K562 (cell line): ENCODE measurements around the gene AP3M1. TPM values are rescaled to one million over a fixed set of nuclear protein-coding genes. Genes with fewer than 3 reads are reported as not detected.

Experiments used
- ARID4B ChIP-seq: sonication (generic); formaldehyde crosslinking; IDR thresholded peaks from 2 replicates; pipeline ENCODE4 v1.8.0; 2022; ENCODE audit warnings: mild to moderate bottlenecking, missing genetic modification reagents
- ATF7 ChIP-seq: fragments of 450-650 bp; IDR thresholded peaks from 2 replicates; pipeline ENCODE4 v1.7.1; 2014; ENCODE audit warnings: mild to moderate bottlenecking, moderate library complexity
- CBX1 ChIP-seq: sonication (generic); IDR thresholded peaks from 2 replicates; pipeline ENCODE4 v1.6.1; 2016; ENCODE audit warnings: antibody characterized with exemption, low read depth, mild to moderate bottlenecking
- CHD4 ChIP-seq: fragments of 200-600 bp; sonication (generic); IDR thresholded peaks from 3 replicates; pipeline ENCODE4 v1.6.1; 2012; ENCODE audit warnings: low read depth, mild to moderate bottlenecking, mixed read lengths, low read length, inconsistent platforms; ENCODE audit not compliant: insufficient read depth, insufficient replicate concordance, poor library complexity, severe bottlenecking
- FOXA1 ChIP-seq: fragments of 450-650 bp; IDR thresholded peaks from 2 replicates; pipeline ENCODE4 v1.6.1; 2016; ENCODE audit warnings: mild to moderate bottlenecking, borderline replicate concordance
- HDAC3 ChIP-seq: fragments of 450-650 bp; IDR thresholded peaks from 2 replicates; pipeline ENCODE4 v1.6.1; 2018; ENCODE audit warnings: borderline replicate concordance, mild to moderate bottlenecking, moderate library complexity; ENCODE audit not compliant: partially characterized antibody
- NR3C1 ChIP-seq: sonication (generic); formaldehyde crosslinking; IDR thresholded peaks from 2 replicates; pipeline ENCODE4 v1.8.1; 2022; ENCODE audit warnings: missing genetic modification reagents
- SMAD3 ChIP-seq: fragments of 450-650 bp; formaldehyde crosslinking; conservative IDR thresholded peaks from 2 replicates; pipeline ENCODE4 v1.4.0; 2020; ENCODE audit warnings: mild to moderate bottlenecking
- SNIP1 ChIP-seq: fragments of 450-650 bp; IDR thresholded peaks from 2 replicates; pipeline ENCODE4 v1.7.1; 2017; ENCODE audit warnings: low read depth, mild to moderate bottlenecking
- SNRNP70 ChIP-seq: fragments of 200-400 bp; formaldehyde crosslinking; optimal IDR thresholded peaks from 2 replicates; pipeline ENCODE3; 2017; ENCODE audit warnings: low read depth, low read length
- TBL1XR1 ChIP-seq, 2 experiments: IDR thresholded peaks; 2 replicates each; pipeline ENCODE4 v1.6.1; 2012; ENCODE audit warnings: improper control_type of control experiment in 2 of 2, low read length in 2 of 2, mild to moderate bottlenecking in 1 of 2
- ZNF165 ChIP-seq: fragments of 250-450 bp; sonication (Bioruptor Pico); IDR thresholded peaks from 2 replicates; pipeline ENCODE4 v1.4.0; 2020; ENCODE audit warnings: borderline replicate concordance
- ZNF197 ChIP-seq: fragments of 200-800 bp; sonication (Bioruptor generic); IDR thresholded peaks from 2 replicates; pipeline ENCODE4 v1.6.1; 2016; ENCODE audit warnings: low read depth, missing genetic modification characterization, missing compliant biosample characterization
- ZNF384 ChIP-seq: IDR thresholded peaks from 2 replicates; pipeline ENCODE4 v1.6.1; 2012; ENCODE audit warnings: low read depth, low read length, improper control_type of control experiment
- ZNF436 ChIP-seq: fragments of 250-450, 450-650 bp; sonication (Bioruptor Pico); formaldehyde crosslinking; IDR thresholded peaks from 2 replicates; pipeline ENCODE4 v1.7.0; 2020; ENCODE audit warnings: mild to moderate bottlenecking
- polyA plus RNA-seq, 8 experiments: library from polyadenylated mRNA; depleted of rRNA in 4 of 8; stranded (reverse) in 5 of 8; unstranded in 3 of 8; fragments of >200 nt; fragmentation: Nextera tagmentation in 2 of 8; fragmentation: Illumina TruSeq in 1 of 8; extraction: Ambion mirVana in 2 of 8; extraction: Trizol in 1 of 8; gene quantifications; 2 replicates each; pipeline versions ENCODE4 v1.2.1 to v1.2.3, GENCODE V29; 2011 to 2014; ENCODE audit warnings: inconsistent platforms in 1 of 8, missing spikeins in 1 of 8
- total RNA-seq, 7 experiments: library from RNA; depleted of rRNA in 6 of 7; stranded (reverse); fragments of >200 nt in 6 of 7; fragmentation: Illumina TruSeq in 2 of 7; extraction: Trizol in 2 of 7; gene quantifications; 2 replicates each; pipeline versions ENCODE4 v1.2.1 to v1.2.3, GENCODE V29; 2011 to 2021; ENCODE audit warnings: low replicate concordance in 1 of 7
- TF ChIP-seq, protein P1 (sequence below): fragments of 450-650 bp; IDR thresholded peaks from one replicate; pipeline ENCODE4 v1.6.1; 2018; ENCODE audit warnings: mild to moderate bottlenecking, moderate library complexity; ENCODE audit not compliant: partially characterized antibody
- TF ChIP-seq, protein P2 (sequence below), 2 experiments: fragments of 200-800 bp in 1 of 2; sonication (Bioruptor generic) in 1 of 2; sonication (generic) in 1 of 2; formaldehyde crosslinking in 1 of 2; IDR thresholded peaks in 1 of 2; conservative IDR thresholded peaks in 1 of 2; 2 replicates each; pipeline versions ENCODE4 v1.5.0 to v1.6.1; 2016 to 2020; ENCODE audit warnings: missing compliant biosample characterization in 1 of 2, missing genetic modification characterization in 1 of 2, missing genetic modification reagents in 1 of 2
- TF ChIP-seq, protein P3 (sequence below): fragments of 450-650 bp; formaldehyde crosslinking; IDR thresholded peaks from 2 replicates; pipeline ENCODE4 v1.4.0; 2020; ENCODE audit warnings: mild to moderate bottlenecking, moderate library complexity

AP3M1 gene
- total and polyA plus RNA-seq, 9 of the 15 experiments (the other 6 are each of a cell fraction or from before 2014, with no cell fraction given): 44.3 to 135 (median 67.6) TPM

- TF ChIP-seq ARID4B (CRISPR knock-in tag): peak; percentile 96
- TF ChIP-seq, protein P1, sequence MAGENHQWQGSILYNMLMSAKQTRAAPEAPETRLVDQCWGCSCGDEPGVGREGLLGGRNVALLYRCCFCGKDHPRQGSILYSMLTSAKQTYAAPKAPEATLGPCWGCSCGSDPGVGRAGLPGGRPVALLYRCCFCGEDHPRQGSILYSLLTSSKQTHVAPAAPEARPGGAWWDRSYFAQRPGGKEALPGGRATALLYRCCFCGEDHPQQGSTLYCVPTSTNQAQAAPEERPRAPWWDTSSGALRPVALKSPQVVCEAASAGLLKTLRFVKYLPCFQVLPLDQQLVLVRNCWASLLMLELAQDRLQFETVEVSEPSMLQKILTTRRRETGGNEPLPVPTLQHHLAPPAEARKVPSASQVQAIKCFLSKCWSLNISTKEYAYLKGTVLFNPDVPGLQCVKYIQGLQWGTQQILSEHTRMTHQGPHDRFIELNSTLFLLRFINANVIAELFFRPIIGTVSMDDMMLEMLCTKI: no peak
- no peak for TF ChIP-seq SMAD3
- no peak for TF ChIP-seq ZNF384
- TF ChIP-seq SNRNP70: no peak
- peak; percentile 68 for TF ChIP-seq CHD4
- TF ChIP-seq ZNF197 (CRISPR knock-in tag): no peak
- no peak for TF ChIP-seq CBX1
- TF ChIP-seq HDAC3: no peak
- peak; percentile 79; the same call in 1 of the 2 replicates for TF ChIP-seq NR3C1 (CRISPR knock-in tag)
- peak; percentile 55 for TF ChIP-seq ATF7
- TF ChIP-seq, protein P2, sequence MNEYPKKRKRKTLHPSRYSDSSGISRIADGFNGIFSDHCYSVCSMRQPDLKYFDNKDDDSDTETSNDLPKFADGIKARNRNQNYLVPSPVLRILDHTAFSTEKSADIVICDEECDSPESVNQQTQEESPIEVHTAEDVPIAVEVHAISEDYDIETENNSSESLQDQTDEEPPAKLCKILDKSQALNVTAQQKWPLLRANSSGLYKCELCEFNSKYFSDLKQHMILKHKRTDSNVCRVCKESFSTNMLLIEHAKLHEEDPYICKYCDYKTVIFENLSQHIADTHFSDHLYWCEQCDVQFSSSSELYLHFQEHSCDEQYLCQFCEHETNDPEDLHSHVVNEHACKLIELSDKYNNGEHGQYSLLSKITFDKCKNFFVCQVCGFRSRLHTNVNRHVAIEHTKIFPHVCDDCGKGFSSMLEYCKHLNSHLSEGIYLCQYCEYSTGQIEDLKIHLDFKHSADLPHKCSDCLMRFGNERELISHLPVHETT (CRISPR knock-in tag; conservative IDR thresholded peaks at IDR 0.05 in 1 of 2, IDR thresholded peaks at IDR 0.05 in 1 of 2): peak in 1 of 2 experiments; percentile 77; a peak in 2 of 4 replicates
- TF ChIP-seq ZNF165: no peak
- no peak for TF ChIP-seq ZNF436 (CRISPR knock-in tag)
- TF ChIP-seq, protein P3, sequence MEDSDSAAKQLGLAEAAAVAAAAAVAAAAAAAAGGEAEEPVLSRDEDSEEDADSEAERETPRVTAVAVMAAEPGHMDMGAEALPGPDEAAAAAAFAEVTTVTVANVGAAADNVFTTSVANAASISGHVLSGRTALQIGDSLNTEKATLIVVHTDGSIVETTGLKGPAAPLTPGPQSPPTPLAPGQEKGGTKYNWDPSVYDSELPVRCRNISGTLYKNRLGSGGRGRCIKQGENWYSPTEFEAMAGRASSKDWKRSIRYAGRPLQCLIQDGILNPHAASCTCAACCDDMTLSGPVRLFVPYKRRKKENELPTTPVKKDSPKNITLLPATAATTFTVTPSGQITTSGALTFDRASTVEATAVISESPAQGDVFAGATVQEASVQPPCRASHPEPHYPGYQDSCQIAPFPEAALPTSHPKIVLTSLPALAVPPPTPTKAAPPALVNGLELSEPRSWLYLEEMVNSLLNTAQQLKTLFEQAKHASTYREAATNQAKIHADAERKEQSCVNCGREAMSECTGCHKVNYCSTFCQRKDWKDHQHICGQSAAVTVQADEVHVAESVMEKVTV (CRISPR knock-in tag): no peak
- no peak for TF ChIP-seq SNIP1
- TF ChIP-seq FOXA1: no peak
- peak in 1 of 2 experiments; percentile 12; a peak in 1 of 4 replicates for TF ChIP-seq TBL1XR1 (IDR thresholded peaks at IDR 0.05; ENCODE audit: low read length in 2 of 2)
Measured at GRCh38 chr10:74150990-74151878, 606 bp upstream of the AP3M1 start, which contains the start of gene ADK (continued).
